ENCODE measurements around the gene CHAC2. TPM values are rescaled to one million over a fixed set of nuclear protein-coding genes. Genes with fewer than 3 reads are reported as not detected.

Gene CHAC2
- total RNA-seq, 1 donor from 2014 or later, result 3.6 TPM

DNA sequence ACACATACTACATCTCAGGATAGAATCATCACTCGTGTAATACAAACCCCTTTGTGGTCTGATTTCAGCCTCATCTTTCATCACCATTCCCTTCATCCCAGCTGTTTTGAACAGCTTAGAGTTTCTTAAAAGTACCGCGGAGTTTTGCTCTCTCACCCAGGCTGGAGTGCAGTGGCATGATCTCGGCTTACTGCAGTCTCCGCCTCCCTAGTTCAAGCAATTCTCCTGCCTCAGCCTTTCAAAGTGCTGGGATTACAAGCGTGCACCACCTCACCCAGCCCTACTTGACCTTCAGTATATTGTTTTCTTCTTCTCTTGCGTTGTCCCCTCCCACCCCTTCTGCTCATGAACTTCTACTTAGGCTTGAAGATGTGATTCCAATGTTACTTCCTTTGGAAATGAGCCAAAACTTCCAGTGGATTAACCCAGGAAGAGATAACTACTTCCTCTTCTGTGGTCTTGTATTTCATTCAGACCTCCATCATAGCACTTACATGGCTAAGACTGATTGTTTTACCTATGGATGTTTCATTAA, 35.1 kb downstream of the CHAC2 start:
- no peak overlapping the region for H3K27ac ChIP-seq
- no peak for ATAC-seq
- TF ChIP-seq, protein P1, sequence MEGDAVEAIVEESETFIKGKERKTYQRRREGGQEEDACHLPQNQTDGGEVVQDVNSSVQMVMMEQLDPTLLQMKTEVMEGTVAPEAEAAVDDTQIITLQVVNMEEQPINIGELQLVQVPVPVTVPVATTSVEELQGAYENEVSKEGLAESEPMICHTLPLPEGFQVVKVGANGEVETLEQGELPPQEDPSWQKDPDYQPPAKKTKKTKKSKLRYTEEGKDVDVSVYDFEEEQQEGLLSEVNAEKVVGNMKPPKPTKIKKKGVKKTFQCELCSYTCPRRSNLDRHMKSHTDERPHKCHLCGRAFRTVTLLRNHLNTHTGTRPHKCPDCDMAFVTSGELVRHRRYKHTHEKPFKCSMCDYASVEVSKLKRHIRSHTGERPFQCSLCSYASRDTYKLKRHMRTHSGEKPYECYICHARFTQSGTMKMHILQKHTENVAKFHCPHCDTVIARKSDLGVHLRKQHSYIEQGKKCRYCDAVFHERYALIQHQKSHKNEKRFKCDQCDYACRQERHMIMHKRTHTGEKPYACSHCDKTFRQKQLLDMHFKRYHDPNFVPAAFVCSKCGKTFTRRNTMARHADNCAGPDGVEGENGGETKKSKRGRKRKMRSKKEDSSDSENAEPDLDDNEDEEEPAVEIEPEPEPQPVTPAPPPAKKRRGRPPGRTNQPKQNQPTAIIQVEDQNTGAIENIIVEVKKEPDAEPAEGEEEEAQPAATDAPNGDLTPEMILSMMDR (IDR thresholded peaks at IDR 0.05), result no peak
- no peak for DNase-seq
- peaks cover 91% of the 10 kb centered on the region for H3K36me3 ChIP-seq
- intact Hi-C loops (cut with DNase I), result no loop called here
- H3K4me1 ChIP-seq, result no peaks in the 10 kb centered on the region
- H3K4me3 ChIP-seq, result no peak overlapping the region
- no peaks in the 10 kb centered on the region for H3K27me3 ChIP-seq
- no peaks in the 10 kb centered on the region for H3K9me3 ChIP-seq

DNA sequence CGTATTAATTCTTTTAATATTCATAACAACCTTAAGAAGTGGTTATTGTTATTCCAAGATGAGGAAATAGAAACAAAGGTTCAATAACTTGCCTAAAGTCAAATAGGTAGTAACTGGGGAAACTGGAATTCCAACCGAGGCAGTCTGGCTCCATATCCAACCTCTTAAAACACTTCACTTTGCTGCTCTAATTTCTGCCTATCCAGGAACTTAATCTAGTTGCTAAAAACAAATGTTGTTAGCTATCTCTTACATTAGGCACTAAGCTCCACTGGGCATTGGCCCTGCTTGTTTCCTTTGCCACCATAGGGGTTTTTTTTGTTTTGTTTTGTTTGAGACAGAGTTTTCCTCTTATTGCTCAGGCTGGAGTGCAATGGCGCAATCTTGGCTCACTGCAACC, 44.0 kb downstream of the CHAC2 start:
- Histone ChIP-seq H3K4me3 (no peak overlapping the region), H3K27ac (no peak overlapping the region), H3K27me3 (no peaks in the 10 kb centered on the region), H3K9me3 (no peaks in the 10 kb centered on the region), H3K36me3 (peaks cover 100% of the 10 kb centered on the region), H3K4me1 (no peaks in the 10 kb centered on the region)
- DNase-seq (no peak), ATAC-seq (no peak)
- intact Hi-C loops (cut with DNase I), result no loop called here
- TF ChIP-seq, protein P1 (IDR thresholded peaks at IDR 0.05), result no peak

DNA sequence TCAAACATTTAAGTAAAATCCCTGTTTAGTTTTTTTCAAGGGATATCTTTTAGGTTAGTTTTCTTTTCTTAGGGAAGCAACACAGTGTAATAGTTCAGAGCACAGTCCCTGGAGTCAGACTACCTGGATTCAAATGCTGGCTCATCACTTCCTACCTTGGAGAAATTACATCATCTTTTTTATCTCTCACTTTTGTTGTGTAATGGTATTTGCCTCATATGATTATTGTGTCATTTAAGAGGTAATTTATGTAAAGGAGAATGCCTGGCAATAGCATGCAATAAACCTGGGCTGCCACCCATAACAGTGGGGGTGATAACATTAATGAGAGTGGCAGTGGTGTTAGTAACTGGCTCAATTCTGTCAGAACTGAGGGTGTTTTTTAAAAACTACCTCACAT, 45.5 kb downstream of the CHAC2 start:
- intact Hi-C loops (cut with DNase I), result no loop called here

DNA sequence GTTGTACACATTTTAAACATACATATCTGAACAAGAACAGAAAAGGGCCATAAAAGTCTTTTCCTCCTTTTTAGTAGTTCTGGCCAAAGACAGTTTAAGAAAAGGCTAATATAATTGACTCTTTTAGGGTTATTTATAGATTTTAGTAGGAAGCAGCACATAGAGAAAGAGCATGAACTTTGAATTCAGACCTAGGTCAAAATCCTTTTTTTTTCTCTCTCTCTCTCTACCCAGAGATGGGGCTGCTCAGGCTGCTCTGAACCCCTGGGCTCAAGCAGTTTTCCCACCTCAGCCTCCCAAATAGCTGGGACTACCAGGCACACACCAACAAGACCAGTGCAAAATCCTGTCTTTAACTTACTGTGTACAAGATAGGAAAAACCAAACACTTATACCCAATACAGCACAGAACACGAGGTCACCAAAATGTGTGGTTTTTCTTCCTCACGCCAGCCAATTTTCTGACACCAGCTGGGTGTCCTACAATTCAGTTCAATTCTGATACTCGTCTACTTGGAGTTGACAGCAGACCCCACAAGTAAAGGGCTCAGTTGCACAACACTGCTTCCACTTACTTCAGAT, 51.3 kb downstream of the CHAC2 start:
- TF ChIP-seq, protein P1 (IDR thresholded peaks at IDR 0.05), result no peak
- ATAC-seq (no peak), DNase-seq (no peak)
- intact Hi-C loops (cut with DNase I), result no loop called here
- H3K4me3 ChIP-seq, result no peak overlapping the region
- no peaks in the 10 kb centered on the region for H3K27me3 ChIP-seq
- peaks cover 61% of the 10 kb centered on the region for H3K36me3 ChIP-seq
- no peaks in the 10 kb centered on the region for H3K9me3 ChIP-seq
- H3K27ac ChIP-seq, result no peak overlapping the region
- H3K4me1 ChIP-seq, result no peaks in the 10 kb centered on the region

More for the DNA sequence above, 45.5 kb downstream of the CHAC2 start:
- H3K4me1 ChIP-seq, result no peaks in the 10 kb centered on the region
- no peaks in the 10 kb centered on the region for H3K9me3 ChIP-seq
- DNase-seq, result no peak
- H3K4me3 ChIP-seq, result no peak overlapping the region
- no peak for ATAC-seq
- H3K36me3 ChIP-seq, result peaks cover 100% of the 10 kb centered on the region
- TF ChIP-seq, protein P1 (IDR thresholded peaks at IDR 0.05), result no peak
- no peaks in the 10 kb centered on the region for H3K27me3 ChIP-seq
- no peak overlapping the region for H3K27ac ChIP-seq

DNA sequence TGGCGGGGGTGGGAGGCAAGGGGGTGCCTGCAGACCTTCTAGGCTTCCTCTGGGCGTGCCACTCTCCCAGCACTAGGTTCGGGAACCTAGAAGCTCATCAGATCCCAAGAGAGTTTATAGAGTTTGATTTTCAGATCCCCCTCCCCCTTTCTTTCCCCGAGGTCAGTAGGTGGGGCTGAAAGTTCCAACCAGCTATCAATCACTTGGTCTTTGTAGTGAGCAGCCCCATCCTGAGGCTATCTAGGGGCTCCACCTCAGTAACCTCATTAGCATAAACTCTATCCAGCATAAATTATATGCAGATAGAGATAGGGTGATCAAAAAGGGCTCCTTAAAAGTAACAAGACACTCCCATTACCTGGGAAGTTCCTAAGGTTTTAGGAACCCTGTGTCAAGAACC, 52.0 kb downstream of the CHAC2 start:
- Histone ChIP-seq H3K36me3 (peaks cover 54% of the 10 kb centered on the region), H3K9me3 (no peaks in the 10 kb centered on the region), H3K4me1 (no peaks in the 10 kb centered on the region), H3K27me3 (no peaks in the 10 kb centered on the region), H3K4me3 (no peak overlapping the region), H3K27ac (no peak overlapping the region)
- DNase-seq, result no peak
- TF ChIP-seq, protein P1 (IDR thresholded peaks at IDR 0.05), result no peak
- no peak for ATAC-seq
- intact Hi-C loops (cut with DNase I), result no loop called here

DNA sequence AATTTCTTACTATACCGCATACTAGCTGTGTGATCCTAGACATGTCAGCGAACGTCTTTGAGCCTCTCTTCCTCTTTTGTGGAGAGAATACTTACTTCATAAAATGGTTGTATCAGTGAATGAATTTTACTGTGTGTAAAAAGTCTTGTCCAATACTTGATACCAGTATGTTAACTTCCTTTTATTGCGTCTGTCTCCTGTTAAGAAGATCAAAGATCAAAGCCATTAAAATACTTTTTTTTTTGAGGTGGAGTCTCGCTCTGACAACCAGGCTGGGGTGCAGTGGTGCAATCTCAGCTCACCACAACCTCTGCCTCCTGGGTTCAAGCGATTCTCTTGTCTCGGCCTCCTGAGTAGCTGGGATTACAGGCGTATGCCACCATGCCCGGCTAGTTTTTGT, 52.4 kb downstream of the CHAC2 start:
- intact Hi-C loops (cut with DNase I), result no loop called here
- TF ChIP-seq, protein P1 (IDR thresholded peaks at IDR 0.05), result no peak
- no peaks in the 10 kb centered on the region for H3K9me3 ChIP-seq
- H3K4me3 ChIP-seq, result no peak overlapping the region
- no peaks in the 10 kb centered on the region for H3K4me1 ChIP-seq
- ATAC-seq (no peak), DNase-seq (no peak)
- H3K27ac ChIP-seq, result no peak overlapping the region
- H3K27me3 ChIP-seq, result no peaks in the 10 kb centered on the region
- peaks cover 50% of the 10 kb centered on the region for H3K36me3 ChIP-seq

Measured in upper lobe of right lung (tissue), 1 donor.